CD4-positive, alpha-beta T cell (primary cell): ENCODE results near the gene GAPDH. TPM values are rescaled to one million over a fixed set of nuclear protein-coding genes. Genes with fewer than 3 reads are reported as not detected.

Experiments used
- ATAC-seq: fragments of 200-7000 bp; cut with Tn5 transposase; one replicate; pipeline ENCODE4 v1.10.0; 2022; ENCODE audit warnings: mild to moderate bottlenecking; ENCODE audit not compliant: poor library complexity
- CTCF ChIA-PET: fragments of 350-600 bp; sonication (Branson Sonifier 250); formaldehyde crosslinking; loops from one replicate; lab custom pipeline; 2021; ENCODE audit warnings: antibody characterized with exemption, inconsistent platforms; lab: Charles Lee
- POLR2A ChIA-PET: fragments of 350-600 bp; sonication (Branson Sonifier 250); formaldehyde crosslinking; loops from one replicate; lab custom pipeline; 2021; ENCODE audit warnings: antibody characterized with exemption, inconsistent platforms; lab: Charles Lee
- DNase-seq, 14 experiments: peaks; one replicate each; pipeline ENCODE4 v3.0.0-alpha.2; 2013 to 2020; ENCODE audit warnings: mixed read lengths in 2 of 14
- H3K27ac ChIP-seq, 2 donors: one replicate each; pipeline versions ENCODE4 v1.5.1 to v1.7.0; 2013; ENCODE audit warnings: low read length in 2 of 2, low read depth in 1 of 2, mild to moderate bottlenecking in 1 of 2
- H3K27me3 ChIP-seq, 2 experiments: 1 replicate in 1 of 2; 2 replicates in 1 of 2; pipeline versions ENCODE4 v1.6.1 to v1.7.0; 2013; ENCODE audit warnings: low read length in 2 of 2, control low read depth in 1 of 2, mild to moderate bottlenecking in 1 of 2, moderate library complexity in 1 of 2; ENCODE audit not compliant: insufficient read depth in 2 of 2, control insufficient read depth in 1 of 2
- H3K36me3 ChIP-seq: one replicate; pipeline ENCODE4 v1.6.1; 2013; ENCODE audit warnings: low read length, control low read depth; ENCODE audit not compliant: insufficient read depth
- H3K4me1 ChIP-seq: one replicate; pipeline ENCODE4 v1.6.1; 2013; ENCODE audit warnings: low read length, control low read depth; ENCODE audit not compliant: insufficient read depth
- H3K4me3 ChIP-seq: one replicate; pipeline ENCODE4 v1.5.1; 2013; ENCODE audit warnings: mild to moderate bottlenecking, low read length, moderate library complexity
- H3K9me3 ChIP-seq, 2 experiments: 1 replicate in 1 of 2; 2 replicates in 1 of 2; pipeline versions ENCODE4 v1.6.1 to v1.7.0; 2013; ENCODE audit warnings: low read length in 2 of 2, mild to moderate bottlenecking in 2 of 2, control low read depth in 1 of 2, moderate library complexity in 1 of 2; ENCODE audit not compliant: control insufficient read depth in 1 of 2, insufficient read depth in 1 of 2
- H3K27ac Mint-ChIP-seq: one replicate; pipeline ENCODE4 v1.8.0; 2020; ENCODE audit warnings: mixed read lengths
- H3K27me3 Mint-ChIP-seq: one replicate; pipeline ENCODE4 v1.8.0; 2021; ENCODE audit warnings: mixed read lengths
- H3K36me3 Mint-ChIP-seq: one replicate; pipeline ENCODE4 v1.8.0; 2021; ENCODE audit warnings: low read depth, mixed read lengths
- H3K4me1 Mint-ChIP-seq: one replicate; pipeline ENCODE4 v1.8.0; 2021; ENCODE audit warnings: low read depth, mixed read lengths
- H3K4me3 Mint-ChIP-seq: one replicate; pipeline ENCODE4 v1.8.0; 2020; ENCODE audit warnings: mild to moderate bottlenecking, mixed read lengths
- H3K9me3 Mint-ChIP-seq: one replicate; pipeline ENCODE4 v1.8.0; 2020; ENCODE audit warnings: mixed read lengths
- CTCF ChIP-seq: fragments of 200-600 bp; IDR thresholded peaks from one replicate; pipeline ENCODE4 v1.8.0; 2022; ENCODE audit warnings: antibody characterized with exemption, mild to moderate bottlenecking
- intact Hi-C, 2 experiments: fragments of 100-400 bp; cut with DNase I in 1 of 2; cut with micrococcal nuclease in 1 of 2; formaldehyde crosslinking; loops; one replicate each; pipeline versions ENCODE4 v1.15.1 to v1.9.0; 2023 to 2025; cut with DNase I, micrococcal nuclease
- total RNA-seq, 174 experiments: library from RNA in 2 of 174; stranded (reverse) in 2 of 174; gene quantifications; one replicate each; pipeline ENCODE4 v1.2.3 and lab custom pipeline; 2021 to 2026

GAPDH gene
- total RNA-seq, 2 experiments from 2014 or later: 498 to 508 TPM

GRCh38 chr12:6520186-6520585, 14.1 kb upstream of the GAPDH start:
- Histone ChIP-seq H3K4me3 (no peak overlapping the region), H3K4me1 (no peaks in the 10 kb centered on the region), H3K9me3 (no peaks in the 10 kb centered on the region), H3K27ac (no peak overlapping the region), H3K36me3 (peaks cover 82% of the 10 kb centered on the region), H3K27me3 (no peaks in the 10 kb centered on the region)
- no peaks in the 10 kb centered on the region for H3K9me3 Mint-ChIP-seq
- peak overlapping the region; percentile 31 for H3K27ac Mint-ChIP-seq
- intact Hi-C loops: no loop called here
- H3K4me3 Mint-ChIP-seq: no peak overlapping the region
- DNase-seq (no peak), ATAC-seq (no peak)
- ChIA-PET CTCF (interaction anchor here (1.1 kb wide), 1 partner anchor 18 kb away, joined by 3 read pairs; no protein-coding TSS in a partner anchor), POLR2A (interaction anchor here (0.6 kb wide), 1 partner anchor 18 kb away, joined by 3 read pairs; no protein-coding TSS in a partner anchor)
- no peak for TF ChIP-seq CTCF
- no peaks in the 10 kb centered on the region for H3K4me1 Mint-ChIP-seq
- H3K27me3 Mint-ChIP-seq: no peaks in the 10 kb centered on the region
- H3K36me3 Mint-ChIP-seq: peaks cover 86% of the 10 kb centered on the region

- H3K4me3 Mint-ChIP-seq: no peak overlapping the region
- no peak overlapping the region for H3K27ac ChIP-seq
- H3K4me1 ChIP-seq: no peaks in the 10 kb centered on the region
- no peak for TF ChIP-seq CTCF
- H3K36me3 Mint-ChIP-seq: peaks cover 91% of the 10 kb centered on the region
- H3K4me1 Mint-ChIP-seq: no peaks in the 10 kb centered on the region
- peaks cover 87% of the 10 kb centered on the region for H3K36me3 ChIP-seq
- no peaks in the 10 kb centered on the region for H3K27me3 ChIP-seq
- H3K9me3 ChIP-seq: no peaks in the 10 kb centered on the region
- H3K9me3 Mint-ChIP-seq: no peaks in the 10 kb centered on the region
- no peak overlapping the region for H3K27ac Mint-ChIP-seq
- ATAC-seq (no peak), DNase-seq (no peak)
- intact Hi-C loops: no loop called here
- H3K4me3 ChIP-seq: no peak overlapping the region
- H3K27me3 Mint-ChIP-seq: no peaks in the 10 kb centered on the region
- CTCF ChIA-PET: no interaction called here
- POLR2A ChIA-PET: no interaction called here
Observed at GRCh38 chr12:6522193-6522592, 12.1 kb upstream of the GAPDH start.

GRCh38 chr12:6523708-6524107, 10.6 kb upstream of the GAPDH start:
- no peaks in the 10 kb centered on the region for H3K9me3 ChIP-seq
- CTCF ChIA-PET: interaction anchor here (0.7 kb wide), 1 partner anchor 361 kb away, joined by 4 read pairs; no protein-coding TSS in a partner anchor
- peak; percentile 14 for ATAC-seq

More at GRCh38 chr12:6523708-6524107, 10.6 kb upstream of the GAPDH start:
- H3K4me1 ChIP-seq: no peaks in the 10 kb centered on the region
- peak overlapping the region; percentile 47 for H3K27ac Mint-ChIP-seq
- TF ChIP-seq CTCF: no peak
- no peak overlapping the region for H3K27ac ChIP-seq
- POLR2A ChIA-PET: no interaction called here
- H3K4me3 ChIP-seq: no peak overlapping the region
- H3K4me3 Mint-ChIP-seq: no peak overlapping the region
- H3K9me3 Mint-ChIP-seq: no peaks in the 10 kb centered on the region
- intact Hi-C loops: no loop called here
- no peaks in the 10 kb centered on the region for H3K4me1 Mint-ChIP-seq
- H3K36me3 ChIP-seq: peaks cover 90% of the 10 kb centered on the region
- H3K36me3 Mint-ChIP-seq: peaks cover 92% of the 10 kb centered on the region
- H3K27me3 Mint-ChIP-seq: no peaks in the 10 kb centered on the region
- no peak for DNase-seq
- no peaks in the 10 kb centered on the region for H3K27me3 ChIP-seq
